Erythroblast (primary cell): Measurements from ENCODE around the gene MBP.

ENCODE experiments used
- GATA1 ChIP-seq: IDR thresholded peaks from 2 replicates; pipeline ENCODE4 v1.6.1; 2011; ENCODE audit warnings: low read depth, mild to moderate bottlenecking, control low read depth, low read length, moderate library complexity
- POLR2A ChIP-seq: IDR thresholded peaks from 2 replicates; pipeline ENCODE4 v1.6.1; 2011; ENCODE audit warnings: mild to moderate bottlenecking, low read length

DNA sequence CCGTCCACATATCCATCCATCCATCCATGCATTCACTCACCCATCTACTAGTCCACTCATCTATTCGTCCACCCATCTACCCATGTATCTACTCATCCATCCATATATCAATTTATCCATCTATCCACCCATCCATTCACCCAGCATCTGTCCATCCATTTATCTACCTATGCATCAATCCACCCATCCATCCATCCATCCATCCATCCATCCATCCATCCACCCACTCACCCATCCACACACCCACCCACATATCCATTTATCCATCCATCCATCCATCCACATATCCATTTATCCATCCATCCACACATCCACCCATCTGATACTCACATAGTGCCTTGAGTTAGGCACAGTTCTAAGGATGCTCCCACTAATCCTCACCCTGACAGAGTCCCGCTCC, 99.0 kb downstream of the MBP start:
- no peak for TF ChIP-seq POLR2A
- TF ChIP-seq GATA1, result no peak
